HFF-Myc (cell line): ENCODE measurements around the gene RANGRF.

Experiments used
- DNase-seq: peaks from one replicate; pipeline ENCODE4 v3.0.0-alpha.2; 2011; ENCODE audit warnings: low read depth; ENCODE audit errors: extremely low read depth
- H3K4me3 ChIP-seq: replicated peaks from 2 replicates; pipeline ENCODE4 v1.5.1; 2011; ENCODE audit warnings: low read depth, mild to moderate bottlenecking, control low read depth, low read length
- CTCF ChIP-seq: IDR thresholded peaks from 2 replicates; pipeline ENCODE4 v1.5.1; 2012; ENCODE audit warnings: mild to moderate bottlenecking, low read depth, low read length, control low read depth; ENCODE audit errors: missing control alignments

RANGRF gene

DNA sequence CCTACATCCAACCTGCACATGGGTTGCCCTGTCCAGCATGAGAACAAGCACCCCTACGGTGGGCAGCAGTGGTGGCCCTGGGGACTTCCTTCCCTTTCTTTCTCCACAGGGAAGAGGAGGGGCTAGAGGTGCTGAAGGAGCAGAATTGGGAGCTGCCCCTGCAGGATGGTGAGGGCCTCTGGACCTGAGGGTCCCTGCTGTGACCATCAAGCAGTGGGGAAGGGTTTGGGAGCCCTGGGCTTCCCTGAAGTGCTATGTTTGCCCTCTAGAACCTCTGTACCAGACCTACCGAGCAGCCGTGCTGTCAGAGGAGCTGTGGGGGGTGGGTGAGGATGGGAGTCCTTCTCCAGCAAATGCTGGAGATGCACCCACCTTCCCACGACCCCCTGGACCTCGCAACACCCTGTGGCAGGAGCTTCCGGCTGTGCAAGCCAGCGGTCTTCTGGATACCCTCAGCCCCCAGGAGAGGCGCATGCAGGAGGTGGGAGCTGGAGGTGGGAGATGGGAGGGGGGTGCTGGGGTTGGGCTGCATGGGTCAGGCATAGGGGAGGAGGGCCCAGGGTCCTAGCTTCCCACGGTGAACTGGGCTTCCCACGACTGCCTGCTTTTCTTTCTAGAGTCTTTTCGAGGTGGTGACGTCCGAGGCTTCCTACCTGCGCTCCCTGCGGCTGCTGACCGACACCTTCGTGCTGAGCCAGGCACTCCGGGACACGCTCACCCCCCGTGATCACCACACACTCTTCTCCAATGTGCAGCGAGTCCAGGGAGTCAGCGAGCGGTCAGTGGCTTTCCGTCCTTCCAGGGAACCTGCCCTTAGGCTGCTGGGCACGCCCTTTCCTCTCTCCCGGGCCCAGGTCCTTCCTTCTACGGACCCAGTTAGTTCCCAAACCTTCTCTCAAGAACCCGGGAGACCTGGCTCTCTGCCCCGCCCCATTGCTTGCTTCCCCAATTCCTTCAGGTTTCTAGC lies 26.6 kb downstream of the RANGRF start:
- no peak for DNase-seq
- H3K4me3 ChIP-seq: no peak overlapping the region
- no peak for TF ChIP-seq CTCF

- no peak overlapping the region for H3K4me3 ChIP-seq
- TF ChIP-seq CTCF: no peak
- no peak for DNase-seq
Observed at GRCh38 chr17:8315764-8316217, 27.3 kb downstream of the RANGRF start.

DNA sequence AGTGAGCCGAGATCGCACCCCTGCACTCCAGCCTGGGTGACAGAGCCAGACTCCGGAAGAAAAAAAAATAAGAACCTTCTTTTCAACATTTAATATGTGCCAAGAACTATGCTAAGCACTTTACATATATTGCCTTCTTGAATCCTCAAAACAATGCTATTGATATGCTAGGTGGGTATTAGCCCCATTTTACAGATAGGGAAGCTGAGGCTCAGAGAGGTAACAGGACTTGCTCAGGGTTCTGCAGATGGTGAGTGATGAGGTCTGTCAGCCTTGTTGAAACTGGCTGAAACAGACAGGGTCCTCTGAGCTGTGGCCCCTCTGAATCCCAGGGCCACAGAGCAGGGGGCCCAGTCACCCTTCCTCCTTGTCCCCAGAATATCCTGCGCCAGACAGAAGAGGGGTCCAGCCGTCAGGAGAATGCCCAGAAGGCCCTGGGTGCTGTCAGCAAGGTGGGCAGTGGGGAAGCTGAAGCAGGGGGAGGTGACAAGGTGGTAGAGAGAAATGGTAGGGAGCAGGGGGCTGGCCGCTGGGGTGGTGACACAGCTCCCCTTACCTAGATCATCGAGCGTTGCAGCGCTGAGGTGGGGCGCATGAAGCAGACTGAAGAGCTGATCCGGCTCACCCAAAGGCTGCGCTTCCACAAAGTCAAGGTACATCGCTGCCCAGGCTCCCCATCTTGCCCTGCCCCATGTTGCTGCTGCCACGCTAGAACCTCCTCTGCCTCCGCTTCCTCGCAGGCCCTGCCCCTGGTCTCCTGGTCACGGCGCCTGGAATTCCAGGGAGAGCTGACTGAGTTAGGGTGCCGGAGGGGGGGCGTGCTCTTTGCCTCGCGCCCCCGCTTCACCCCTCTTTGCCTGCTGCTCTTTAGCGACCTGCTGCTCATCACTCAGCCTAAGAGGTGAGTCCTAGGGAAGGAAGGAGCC lies 29.8 kb downstream of the RANGRF start:
- no peak for DNase-seq
- no peak for TF ChIP-seq CTCF
- no peak overlapping the region for H3K4me3 ChIP-seq

DNA sequence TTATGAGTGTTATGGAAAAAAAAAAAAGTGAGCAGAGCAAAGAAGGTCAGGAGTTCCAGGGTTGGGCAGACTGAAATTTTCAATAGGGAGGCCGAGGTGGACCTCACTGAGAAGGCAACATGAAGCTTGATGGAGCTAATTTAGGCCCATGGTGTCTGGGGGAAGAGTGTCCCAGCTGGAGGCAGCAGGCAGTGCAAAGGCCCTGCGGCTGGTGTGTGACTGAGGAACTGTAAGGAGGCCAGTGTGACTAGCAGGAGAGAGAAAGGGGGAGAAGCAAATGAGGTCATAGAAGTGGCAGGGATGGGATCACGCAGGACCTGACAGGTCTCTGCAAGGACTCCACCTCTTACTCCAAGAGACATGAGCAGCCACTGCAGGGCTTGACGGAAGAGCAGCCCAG lies 31.8 kb downstream of the RANGRF start:
- no peak for DNase-seq
- no peak overlapping the region for H3K4me3 ChIP-seq
- no peak for TF ChIP-seq CTCF

DNA sequence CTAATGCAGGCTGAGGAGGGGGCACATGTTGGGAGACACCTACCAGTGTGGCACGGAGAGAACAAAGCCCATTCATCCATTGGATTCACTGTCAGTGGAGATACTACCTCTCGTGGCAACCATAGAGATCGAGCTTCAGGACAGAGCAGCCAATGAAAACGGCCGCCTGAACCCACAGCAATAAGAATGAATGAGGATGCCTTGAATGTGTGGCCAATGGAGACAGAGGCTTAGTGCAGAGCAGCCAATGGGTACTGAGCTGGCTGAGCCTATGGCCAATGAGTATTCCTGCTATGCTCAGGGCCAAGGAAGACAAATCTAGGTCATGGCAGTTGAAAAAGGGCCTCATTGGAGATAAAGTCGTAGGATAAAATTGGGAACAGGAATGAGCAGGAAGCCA lies 32.5 kb downstream of the RANGRF start:
- DNase-seq: no peak
- H3K4me3 ChIP-seq: no peak overlapping the region
- no peak for TF ChIP-seq CTCF

GRCh38 chr17:8322061-8322460 lies 33.6 kb downstream of the RANGRF start:
- DNase-seq: no peak
- no peak for TF ChIP-seq CTCF
- no peak overlapping the region for H3K4me3 ChIP-seq
